Kidney (tissue), 14 donors: ENCODE measurements around the gene CIAO1. TPM values are rescaled to one million over a fixed set of nuclear protein-coding genes. Genes with fewer than 3 reads are reported as not detected.

Experiments used
- DNase-seq, 5 donors: peaks; one replicate each; pipeline ENCODE4 v3.0.0-alpha.2; 2013 to 2020
- FAIRE-seq: peaks from 2 replicates; lab custom pipeline; 2012; peaks lifted over from hg19 to GRCh38; lab: Jason Lieb, UNC
- H3K27ac ChIP-seq, 2 donors: one replicate each; pipeline ENCODE4 v1.7.0; 2013; ENCODE audit warnings: low read depth in 2 of 2, low read length in 2 of 2, inconsistent platforms in 1 of 2
- H3K27me3 ChIP-seq: one replicate; pipeline ENCODE4 v1.7.1; 2013; ENCODE audit warnings: low read length, inconsistent platforms; ENCODE audit not compliant: control insufficient read depth, insufficient read depth
- H3K36me3 ChIP-seq, 3 donors: one replicate each; pipeline versions ENCODE4 v1.7.0 to v1.7.1; 2013; ENCODE audit warnings: low read length in 3 of 3, control low read depth in 1 of 3, inconsistent platforms in 1 of 3; ENCODE audit not compliant: insufficient read depth in 3 of 3, control insufficient read depth in 2 of 3
- H3K4me1 ChIP-seq, 3 donors: one replicate each; pipeline versions ENCODE4 v1.7.0 to v1.7.1; 2013; ENCODE audit warnings: low read length in 3 of 3, inconsistent platforms in 1 of 3, low read depth in 1 of 3; ENCODE audit not compliant: control insufficient read depth in 2 of 3, insufficient read depth in 2 of 3
- H3K4me3 ChIP-seq, 3 donors: one replicate each; pipeline versions ENCODE4 v1.7.0 to v1.8.1; 2013; ENCODE audit warnings: low read length in 3 of 3, control low read depth in 1 of 3, inconsistent platforms in 1 of 3
- H3K9ac ChIP-seq, 3 donors: one replicate each; pipeline versions ENCODE4 v1.7.0 to v1.7.1; 2013; ENCODE audit warnings: low read length in 3 of 3, control low read depth in 1 of 3, inconsistent platforms in 1 of 3
- H3K9me3 ChIP-seq, 3 donors: one replicate each; pipeline versions ENCODE4 v1.7.0 to v1.7.1; 2013; ENCODE audit warnings: low read length in 3 of 3, control low read depth in 1 of 3, inconsistent platforms in 1 of 3; ENCODE audit not compliant: control insufficient read depth in 2 of 3, insufficient read depth in 1 of 3
- intact Hi-C: fragments of 100-400 bp; cut with DNase I; formaldehyde crosslinking; loops from one replicate; pipeline ENCODE4 v1.11.1; 2022
- polyA plus RNA-seq: library from polyadenylated mRNA; stranded (reverse); fragments of 350-450 nt; fragmentation: Illumina TruSeq; extraction: RNeasy Lipid Tissue Mini Kit (QIAGEN cat#74804); gene quantifications from one replicate; pipeline ENCODE4 v1.2.3, GENCODE V29; 2014; ENCODE audit warnings: low read depth, low replicate concordance; ENCODE audit not compliant: insufficient read depth
- total RNA-seq: library from RNA; stranded (reverse); fragmentation: NEBNext Ultra II Directional; extraction: Animal tissue kit (Norgen Biotek cat#: 25700); gene quantifications from one replicate; pipeline ENCODE4 v1.2.1, GENCODE V29; 2021
- TF ChIP-seq, protein P1 (sequence below): IDR thresholded peaks from 3 replicates; pipeline ENCODE4 v1.5.1; 2012; ENCODE audit warnings: mild to moderate bottlenecking, moderate library complexity, borderline replicate concordance; ENCODE audit not compliant: insufficient read depth; ENCODE audit errors: extremely low read depth
- donor health status: control.
- donor health status: control.
- donor health status: control.
- donor health status: control.
- donor health status: control.
- donor health status: DM: yes; HTN: yes; CAD: no.
- donor health status: Normal renal cell carcinoma (clear cell type).

CIAO1 gene
- total and polyA plus RNA-seq, 2 donors from 2014 or later, result 48.2 to 63.0 TPM

DNA sequence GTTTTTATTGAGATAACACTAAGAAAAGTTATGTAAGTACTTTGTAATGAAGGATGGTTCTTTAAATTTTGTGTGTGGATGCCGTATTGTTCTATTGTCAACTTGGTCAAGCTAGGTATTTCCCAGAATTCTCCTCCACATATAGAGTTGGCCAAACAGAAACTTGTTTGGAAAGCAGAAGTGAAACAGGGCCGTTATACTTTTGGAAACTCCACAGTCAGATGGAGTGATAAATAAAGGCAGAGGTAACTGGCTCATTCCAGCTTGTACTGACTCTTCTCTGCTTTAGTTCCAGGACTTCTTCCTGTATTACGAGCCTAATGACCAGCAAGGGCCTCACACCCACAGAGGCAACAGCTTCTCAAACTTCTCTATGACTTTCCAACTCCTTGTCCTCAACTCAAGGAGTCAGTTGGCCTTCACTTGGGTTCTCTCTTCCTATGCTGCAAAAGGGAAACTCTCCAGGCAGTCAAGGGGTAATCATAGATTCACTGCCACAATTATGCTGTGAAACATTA lies 41.0 kb upstream of the CIAO1 start:
- TF ChIP-seq, protein P1, sequence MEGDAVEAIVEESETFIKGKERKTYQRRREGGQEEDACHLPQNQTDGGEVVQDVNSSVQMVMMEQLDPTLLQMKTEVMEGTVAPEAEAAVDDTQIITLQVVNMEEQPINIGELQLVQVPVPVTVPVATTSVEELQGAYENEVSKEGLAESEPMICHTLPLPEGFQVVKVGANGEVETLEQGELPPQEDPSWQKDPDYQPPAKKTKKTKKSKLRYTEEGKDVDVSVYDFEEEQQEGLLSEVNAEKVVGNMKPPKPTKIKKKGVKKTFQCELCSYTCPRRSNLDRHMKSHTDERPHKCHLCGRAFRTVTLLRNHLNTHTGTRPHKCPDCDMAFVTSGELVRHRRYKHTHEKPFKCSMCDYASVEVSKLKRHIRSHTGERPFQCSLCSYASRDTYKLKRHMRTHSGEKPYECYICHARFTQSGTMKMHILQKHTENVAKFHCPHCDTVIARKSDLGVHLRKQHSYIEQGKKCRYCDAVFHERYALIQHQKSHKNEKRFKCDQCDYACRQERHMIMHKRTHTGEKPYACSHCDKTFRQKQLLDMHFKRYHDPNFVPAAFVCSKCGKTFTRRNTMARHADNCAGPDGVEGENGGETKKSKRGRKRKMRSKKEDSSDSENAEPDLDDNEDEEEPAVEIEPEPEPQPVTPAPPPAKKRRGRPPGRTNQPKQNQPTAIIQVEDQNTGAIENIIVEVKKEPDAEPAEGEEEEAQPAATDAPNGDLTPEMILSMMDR, result no peak
- no peak for FAIRE-seq
- Histone ChIP-seq H3K27ac (no peak overlapping the region), H3K9me3 (no peaks in the 10 kb centered on the region), H3K9ac (no peak overlapping the region), H3K4me1 (no peaks in the 10 kb centered on the region), H3K27me3 (no peaks in the 10 kb centered on the region), H3K36me3 (no peaks in the 10 kb centered on the region), H3K4me3 (no peak overlapping the region)
- DNase-seq, result no peak
- intact Hi-C loops, result no loop called here

DNA sequence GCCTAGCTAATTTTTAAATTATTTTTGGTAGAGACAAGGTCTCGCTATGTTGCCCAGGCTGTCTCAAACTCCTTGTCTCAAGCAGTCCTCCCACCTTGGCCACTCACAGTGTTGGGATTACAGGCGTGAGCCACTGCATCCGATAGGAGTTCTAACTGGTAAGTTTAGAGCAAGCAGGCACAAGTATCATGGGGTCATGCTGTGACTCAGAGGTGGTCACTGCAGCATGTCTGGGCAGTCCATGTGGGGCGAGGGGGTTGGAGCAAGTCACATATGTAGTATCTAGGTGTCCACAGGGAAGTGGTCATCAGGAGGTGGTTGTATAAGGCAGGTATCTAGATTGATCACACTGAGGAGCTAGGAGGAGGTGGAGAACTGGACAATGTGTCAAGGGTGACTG lies 34.7 kb upstream of the CIAO1 start:
- Histone ChIP-seq H3K9ac (no peak overlapping the region), H3K27me3 (no peaks in the 10 kb centered on the region), H3K4me3 (no peak overlapping the region), H3K36me3 (no peaks in the 10 kb centered on the region), H3K9me3 (no peaks in the 10 kb centered on the region), H3K4me1 (no peaks in the 10 kb centered on the region), H3K27ac (no peak overlapping the region)
- intact Hi-C loops, result no loop called here
- DNase-seq (no peak), FAIRE-seq (no peak)
- TF ChIP-seq, protein P1, result no peak

DNA sequence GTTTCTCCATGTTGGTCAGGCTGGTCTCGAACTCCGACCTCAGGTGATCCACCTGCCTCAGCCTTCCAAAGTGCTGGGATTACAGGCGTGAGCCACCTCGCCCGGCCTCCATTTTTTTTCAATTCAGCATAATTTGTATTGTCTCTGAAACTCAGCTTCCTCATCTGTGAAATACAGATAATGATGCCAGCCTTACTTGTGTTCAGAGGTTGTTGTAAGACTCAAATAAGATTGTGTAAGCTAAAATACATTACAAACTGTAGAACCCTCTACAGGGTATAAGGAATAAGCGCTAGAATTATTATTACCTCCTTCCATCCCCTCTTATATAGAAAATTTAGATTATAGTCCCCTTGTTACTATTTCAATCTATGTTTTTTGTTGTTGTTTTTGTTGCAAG lies 32.6 kb upstream of the CIAO1 start:
- no peak for FAIRE-seq
- H3K9ac ChIP-seq, result no peak overlapping the region
- no peak for DNase-seq
- no peak overlapping the region for H3K4me3 ChIP-seq
- H3K4me1 ChIP-seq, result no peaks in the 10 kb centered on the region
- H3K36me3 ChIP-seq, result no peaks in the 10 kb centered on the region
- intact Hi-C loops, result no loop called here
- H3K27ac ChIP-seq, result no peak overlapping the region
- H3K27me3 ChIP-seq, result no peaks in the 10 kb centered on the region
- H3K9me3 ChIP-seq, result no peaks in the 10 kb centered on the region
- TF ChIP-seq, protein P1, result no peak

DNA sequence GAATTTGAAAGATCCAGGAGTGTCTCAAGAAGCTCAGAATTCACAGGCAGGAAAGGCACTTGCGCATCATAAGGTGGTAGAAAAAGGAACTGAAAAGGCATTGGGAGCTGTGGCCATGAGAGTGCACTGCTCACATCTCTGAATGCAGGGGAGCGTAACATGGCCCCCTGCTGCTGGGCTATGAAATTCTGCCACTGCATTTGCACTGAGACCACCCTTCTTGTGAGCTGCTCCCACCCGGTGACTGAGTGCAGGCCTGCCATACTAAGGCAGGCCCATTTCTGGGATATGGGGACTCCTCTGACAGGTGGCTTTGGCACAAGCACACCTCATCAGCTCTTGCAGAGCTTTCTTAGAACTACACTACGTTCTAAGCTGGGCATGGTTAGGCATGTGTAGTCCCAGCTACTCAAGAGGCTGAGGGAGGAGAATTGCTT lies 32.1 kb upstream of the CIAO1 start:
- DNase-seq (no peak), FAIRE-seq (no peak)
- no peaks in the 10 kb centered on the region for H3K36me3 ChIP-seq
- no peak overlapping the region for H3K27ac ChIP-seq
- no peak overlapping the region for H3K9ac ChIP-seq
- H3K27me3 ChIP-seq, result no peaks in the 10 kb centered on the region
- TF ChIP-seq, protein P1, result no peak
- H3K9me3 ChIP-seq, result no peaks in the 10 kb centered on the region
- intact Hi-C loops, result no loop called here
- no peaks in the 10 kb centered on the region for H3K4me1 ChIP-seq
- no peak overlapping the region for H3K4me3 ChIP-seq
